Hepatocyte (in vitro differentiated cells): ENCODE measurements around the gene CSNK1A1L. TPM values are rescaled to one million over a fixed set of nuclear protein-coding genes. Genes with fewer than 3 reads are reported as not detected.

ENCODE experiments used
- DNase-seq: peaks from one replicate; pipeline ENCODE4 v3.0.0-alpha.2; 2016; ENCODE audit warnings: low spot score
- H2AFZ ChIP-seq: fragments of 200-600 bp; sonication (generic); 2 replicates; pipeline ENCODE4 v1.6.0; 2016; ENCODE audit warnings: antibody characterized with exemption, mild to moderate bottlenecking
- H3K27ac ChIP-seq: fragments of 200-600 bp; sonication (generic); 2 replicates; pipeline ENCODE4 v1.5.1; 2016; ENCODE audit warnings: mild to moderate bottlenecking
- H3K27me3 ChIP-seq: fragments of 200-600 bp; sonication (generic); 2 replicates; pipeline ENCODE4 v1.6.1; 2016
- H3K36me3 ChIP-seq: fragments of 200-600 bp; sonication (generic); replicated peaks from 2 replicates; pipeline ENCODE4 v1.5.1; 2016; ENCODE audit warnings: low read depth; ENCODE audit not compliant: insufficient read depth
- H3K4me1 ChIP-seq: fragments of 200-600 bp; sonication (generic); 2 replicates; pipeline ENCODE4 v1.5.1; 2016; ENCODE audit warnings: mild to moderate bottlenecking, moderate library complexity; ENCODE audit not compliant: insufficient read depth
- H3K4me2 ChIP-seq: fragments of 200-600 bp; sonication (generic); 2 replicates; pipeline ENCODE4 v1.6.0; 2016
- H3K4me3 ChIP-seq: fragments of 200-600 bp; sonication (generic); 2 replicates; pipeline ENCODE4 v1.5.1; 2016; ENCODE audit warnings: mild to moderate bottlenecking
- H3K79me2 ChIP-seq: fragments of 200-600 bp; sonication (generic); 2 replicates; pipeline ENCODE4 v1.6.0; 2017; ENCODE audit warnings: mild to moderate bottlenecking
- H3K9me2 ChIP-seq: fragments of 200-600 bp; sonication (generic); replicated peaks from 2 replicates; pipeline ENCODE4 v1.6.0; 2017; ENCODE audit warnings: mild to moderate bottlenecking; ENCODE audit not compliant: insufficient read depth
- H3K9me3 ChIP-seq: fragments of 200-600 bp; sonication (generic); 2 replicates; pipeline ENCODE4 v1.5.1; 2016; ENCODE audit warnings: low read depth, mild to moderate bottlenecking
- H4K20me1 ChIP-seq: fragments of 200-600 bp; sonication (generic); 2 replicates; pipeline ENCODE4 v1.6.0; 2016; ENCODE audit warnings: mild to moderate bottlenecking; ENCODE audit not compliant: insufficient read depth, poor library complexity, severe bottlenecking
- EZH2 ChIP-seq: fragments of 200-600 bp; sonication (generic); IDR thresholded peaks from 2 replicates; pipeline ENCODE4 v1.6.1; 2016; ENCODE audit warnings: antibody characterized with exemption, mild to moderate bottlenecking, borderline replicate concordance
- EZH2phosphoT487 ChIP-seq: fragments of 200-600 bp; sonication (generic); IDR thresholded peaks from one replicate; pipeline ENCODE4 v1.6.1; 2018; ENCODE audit warnings: antibody characterized with exemption, mild to moderate bottlenecking, low read depth, moderate library complexity; ENCODE audit not compliant: unreplicated experiment, severe bottlenecking
- WGBS: methylation state at CpG from one replicate; pipeline ENCODE4 v1.1.6; 2016; ENCODE audit warnings: low lambda C conversion rate; ENCODE audit errors: missing lambda C conversion rate; 5-methylcytosine and 5-hydroxymethylcytosine counted together
- polyA plus RNA-seq: library from polyadenylated mRNA; unstranded; fragments of >200 nt; fragmentation: Nextera tagmentation; extraction: Ambion mirVana; gene quantifications from 2 replicates; pipeline ENCODE4 v1.2.1, GENCODE V29; 2016
- total RNA-seq: library from RNA; depleted of rRNA; stranded (reverse); fragments of >200 nt; gene quantifications from 2 replicates; pipeline ENCODE4 v1.2.3, GENCODE V29; 2014
- TF ChIP-seq, protein P1 (sequence below): fragments of 200-600 bp; sonication (generic); IDR thresholded peaks from 2 replicates; pipeline ENCODE4 v1.5.1; 2016; ENCODE audit warnings: antibody characterized with exemption, mild to moderate bottlenecking; ENCODE audit not compliant: poor library complexity

The CSNK1A1L gene
- total and polyA plus RNA-seq, 2 experiments from 2014 or later = not detected

- H3K27ac ChIP-seq = no peak overlapping the region
- DNase-seq = no peak
- TF ChIP-seq EZH2phosphoT487 (no peak), EZH2 (no peak)
- TF ChIP-seq, protein P1, sequence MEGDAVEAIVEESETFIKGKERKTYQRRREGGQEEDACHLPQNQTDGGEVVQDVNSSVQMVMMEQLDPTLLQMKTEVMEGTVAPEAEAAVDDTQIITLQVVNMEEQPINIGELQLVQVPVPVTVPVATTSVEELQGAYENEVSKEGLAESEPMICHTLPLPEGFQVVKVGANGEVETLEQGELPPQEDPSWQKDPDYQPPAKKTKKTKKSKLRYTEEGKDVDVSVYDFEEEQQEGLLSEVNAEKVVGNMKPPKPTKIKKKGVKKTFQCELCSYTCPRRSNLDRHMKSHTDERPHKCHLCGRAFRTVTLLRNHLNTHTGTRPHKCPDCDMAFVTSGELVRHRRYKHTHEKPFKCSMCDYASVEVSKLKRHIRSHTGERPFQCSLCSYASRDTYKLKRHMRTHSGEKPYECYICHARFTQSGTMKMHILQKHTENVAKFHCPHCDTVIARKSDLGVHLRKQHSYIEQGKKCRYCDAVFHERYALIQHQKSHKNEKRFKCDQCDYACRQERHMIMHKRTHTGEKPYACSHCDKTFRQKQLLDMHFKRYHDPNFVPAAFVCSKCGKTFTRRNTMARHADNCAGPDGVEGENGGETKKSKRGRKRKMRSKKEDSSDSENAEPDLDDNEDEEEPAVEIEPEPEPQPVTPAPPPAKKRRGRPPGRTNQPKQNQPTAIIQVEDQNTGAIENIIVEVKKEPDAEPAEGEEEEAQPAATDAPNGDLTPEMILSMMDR = no peak
- no peaks in the 10 kb centered on the region for H3K4me1 ChIP-seq
- no peaks in the 10 kb centered on the region for H3K9me2 ChIP-seq
- H3K27me3 ChIP-seq = no peaks in the 10 kb centered on the region
- no peak overlapping the region for H2AFZ ChIP-seq
- no peak overlapping the region for H3K4me3 ChIP-seq
- H3K9me3 ChIP-seq = no peaks in the 10 kb centered on the region
- no peaks in the 10 kb centered on the region for H3K79me2 ChIP-seq
- H3K4me2 ChIP-seq = no peak overlapping the region
- H4K20me1 ChIP-seq = no peaks in the 10 kb centered on the region
- no peaks in the 10 kb centered on the region for H3K36me3 ChIP-seq
- WGBS = 94% methylated on average over 21 of the region's 22 CpGs
These were observed 35.8 kb downstream of the CSNK1A1L start for GRCh38 chr13:37069597-37070103.

DNA sequence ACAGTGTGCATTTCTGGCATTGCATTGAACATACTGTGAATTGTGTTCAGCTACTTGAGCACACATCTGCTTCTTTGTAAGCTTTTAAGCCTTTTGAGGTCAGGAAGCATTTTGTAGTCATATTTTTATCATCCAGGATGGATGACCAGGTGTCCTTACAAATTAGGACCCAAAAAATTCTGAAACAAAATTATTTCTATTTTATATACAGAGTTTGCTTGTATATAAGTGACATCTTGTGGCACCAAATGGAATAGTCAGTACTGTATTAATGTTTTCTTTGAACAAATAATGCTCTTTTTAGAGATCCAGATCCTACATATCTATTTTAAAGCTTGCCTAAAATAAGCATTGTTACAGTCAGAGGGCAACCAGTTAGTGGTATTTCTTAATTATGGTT, 36.5 kb downstream of the CSNK1A1L start:
- Histone ChIP-seq H3K79me2 (no peaks in the 10 kb centered on the region), H3K4me1 (no peaks in the 10 kb centered on the region)
- TF ChIP-seq EZH2phosphoT487 (no peak), EZH2 (no peak)
- TF ChIP-seq, protein P1 = peak; percentile 50

GRCh38 chr13:37067874-37068273, 37.6 kb downstream of the CSNK1A1L start:
- no peaks in the 10 kb centered on the region for H3K9me2 ChIP-seq
- H3K27me3 ChIP-seq = peaks cover 3% of the 10 kb centered on the region
- no peak overlapping the region for H3K4me3 ChIP-seq
- no peaks in the 10 kb centered on the region for H4K20me1 ChIP-seq
- 84% methylated on average over 2 of the region's 2 CpGs for WGBS
- no peak overlapping the region for H3K27ac ChIP-seq
- no peaks in the 10 kb centered on the region for H3K36me3 ChIP-seq
- no peak overlapping the region for H2AFZ ChIP-seq
- H3K9me3 ChIP-seq = no peaks in the 10 kb centered on the region
- no peak for DNase-seq
- H3K4me2 ChIP-seq = no peak overlapping the region
- no peaks in the 10 kb centered on the region for H3K79me2 ChIP-seq
- no peaks in the 10 kb centered on the region for H3K4me1 ChIP-seq
- no peak for TF ChIP-seq EZH2phosphoT487
- TF ChIP-seq EZH2 = no peak
- TF ChIP-seq, protein P1 = no peak

More for the DNA sequence above, 36.5 kb downstream of the CSNK1A1L start:
- Histone ChIP-seq H3K4me3 (no peak overlapping the region), H3K27ac (no peak overlapping the region), H3K36me3 (no peaks in the 10 kb centered on the region), H3K9me2 (no peaks in the 10 kb centered on the region), H4K20me1 (no peaks in the 10 kb centered on the region), H2AFZ (no peak overlapping the region), H3K9me3 (no peaks in the 10 kb centered on the region), H3K27me3 (no peaks in the 10 kb centered on the region), H3K4me2 (no peak overlapping the region)
- DNase-seq = no peak
